GM13976 (cell line): ENCODE measurements around the gene NPW.

Experiments
- DNase-seq: peaks from one replicate; pipeline ENCODE4 v3.0.0; 2012; ENCODE audit warnings: low spot score
- CTCF ChIP-seq: IDR thresholded peaks from 2 replicates; pipeline ENCODE4 v1.5.1; 2012; ENCODE audit warnings: borderline replicate concordance, mild to moderate bottlenecking; ENCODE audit not compliant: insufficient read depth; ENCODE audit errors: extremely low read depth, missing control alignments, control extremely low read depth
- in situ Hi-C: fragments of 300-500 bp; cut with MboI; formaldehyde crosslinking; loops from one replicate; pipeline ENCODE4 v1.12.0; 2022; ENCODE audit warnings: low sequenced_read_pairs, mixed read lengths, inconsistent platforms; ENCODE audit not compliant: unreplicated experiment

Gene NPW

GRCh38 chr16:2061526-2061925 is 41.9 kb downstream of the NPW start:
- in situ Hi-C loops = no loop called here
- TF ChIP-seq CTCF = no peak
- DNase-seq = no peak

DNA sequence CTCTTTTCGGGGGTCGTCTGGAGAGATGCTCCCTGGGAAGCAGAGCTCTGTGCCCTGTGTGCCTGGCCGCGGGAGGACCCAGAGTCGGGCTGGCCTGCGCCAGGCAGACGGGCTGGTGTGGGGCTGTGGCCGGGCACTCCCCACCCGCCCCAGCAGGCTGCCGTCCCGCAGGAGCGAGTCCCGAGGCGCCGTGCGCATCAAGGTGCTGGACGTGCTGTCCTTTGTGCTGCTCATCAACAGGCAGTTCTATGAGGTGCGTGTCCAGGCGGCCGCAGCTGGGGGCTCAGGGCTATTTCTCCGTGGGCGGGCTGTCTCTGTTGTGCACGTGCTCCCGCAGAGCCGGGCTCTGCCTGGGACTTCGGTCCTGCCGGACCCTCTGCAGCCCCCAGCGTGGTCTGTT is 43.2 kb downstream of the NPW start:
- no peak for TF ChIP-seq CTCF
- DNase-seq = no peak
- in situ Hi-C loops = no loop called here

DNA sequence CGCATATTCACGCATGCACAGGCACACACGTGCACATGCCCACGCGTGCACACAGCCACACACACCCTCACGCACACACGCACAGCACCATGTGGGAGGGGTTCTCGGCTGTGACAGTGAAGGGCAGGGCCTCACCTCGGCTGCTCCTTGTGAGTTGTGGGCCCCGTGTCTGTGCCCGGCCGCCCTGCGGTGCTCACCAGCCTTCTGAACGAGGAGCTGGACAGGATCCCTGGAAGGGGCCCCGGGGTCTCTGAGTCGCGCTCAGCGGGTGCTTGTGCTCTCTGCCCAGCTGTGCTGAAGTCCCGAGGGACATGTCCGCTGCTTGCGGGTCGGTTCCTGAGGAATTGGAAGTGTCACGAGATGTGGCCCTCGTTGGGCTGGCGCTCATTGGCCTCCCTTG is 44.3 kb downstream of the NPW start:
- in situ Hi-C loops = no loop called here
- TF ChIP-seq CTCF = no peak
- no peak for DNase-seq

DNA sequence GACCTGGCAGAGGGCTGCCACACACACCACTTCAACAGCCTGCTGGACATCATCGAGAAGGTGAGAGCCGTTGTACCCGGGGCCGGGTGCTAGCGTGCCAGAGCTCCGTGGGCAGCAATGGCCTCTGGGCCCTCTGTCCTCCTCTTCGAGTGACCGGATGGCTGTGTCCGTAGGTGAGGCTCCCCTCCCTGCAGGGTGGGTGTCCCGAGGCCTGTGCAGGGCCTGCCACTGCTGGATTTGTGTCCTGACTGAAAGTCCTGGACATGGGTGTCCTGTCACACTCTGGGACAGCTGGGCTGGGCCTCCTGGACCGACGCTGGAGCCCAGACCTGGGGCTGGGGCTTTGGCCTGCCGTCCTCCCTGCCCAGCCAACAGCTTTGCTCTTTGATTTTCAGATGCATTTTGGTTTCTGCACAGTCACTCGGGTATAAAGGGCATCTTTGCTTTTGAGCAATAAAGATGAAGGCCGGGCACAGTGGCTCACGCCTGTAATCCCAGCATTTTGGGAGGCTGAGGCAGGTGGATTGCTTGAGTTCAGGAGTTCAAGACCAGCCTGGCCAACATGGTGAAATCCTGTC is 44.9 kb downstream of the NPW start:
- no peak for DNase-seq
- in situ Hi-C loops = no loop called here
- no peak for TF ChIP-seq CTCF

GRCh38 chr16:2066139-2066538 is 46.6 kb downstream of the NPW start:
- in situ Hi-C loops = no loop called here
- DNase-seq = no peak
- no peak for TF ChIP-seq CTCF
